NCI-H128 (cell line): ENCODE measurements around the gene MTMR2.

Source experiments
- DNase-seq: peaks from one replicate; lab custom pipeline; 2025; ENCODE audit not compliant: unreplicated experiment; lab: John Stamatoyannopoulos, UW

Gene MTMR2

DNA sequence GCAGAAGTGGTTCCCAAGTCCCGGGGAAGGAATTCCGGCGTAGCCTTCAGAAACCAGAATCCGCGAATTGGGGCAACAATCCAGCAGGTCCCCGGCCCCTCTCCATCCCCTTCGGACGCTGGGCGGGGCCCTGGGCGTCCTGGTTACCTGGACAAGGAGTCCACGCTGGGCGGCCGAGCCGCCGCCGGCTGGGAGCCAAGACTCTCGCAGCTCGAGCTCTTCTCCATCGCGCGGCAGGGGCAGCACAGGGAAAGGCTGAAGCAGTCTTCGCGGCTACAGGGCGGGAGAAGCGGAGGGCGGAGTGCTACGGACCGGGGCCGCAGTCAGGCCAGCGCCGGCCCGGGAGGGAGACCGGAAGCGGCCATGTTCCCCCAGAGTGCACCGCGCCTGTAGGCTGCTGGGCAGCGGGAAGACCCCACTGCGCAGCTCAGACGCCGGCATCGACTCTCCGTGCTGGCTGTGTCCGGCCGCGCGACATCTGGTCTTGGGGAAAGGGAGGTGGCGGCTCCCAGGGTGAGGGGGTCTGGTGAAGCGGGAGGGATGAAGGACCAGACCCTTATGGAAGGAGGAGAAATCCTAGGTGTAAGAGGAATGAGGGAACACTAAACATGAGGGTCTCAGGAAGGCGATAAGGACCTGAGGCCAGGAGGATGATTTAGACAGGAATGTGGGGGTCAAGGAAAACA, at the start of gene MTMR2:
Gene MTMR2, minus strand, starts transcription at position 380 of the 686 bp plus-strand sequence. Its CDS starts 153 bp downstream, at position 227.
- DNase-seq: peak; percentile 27

DNA sequence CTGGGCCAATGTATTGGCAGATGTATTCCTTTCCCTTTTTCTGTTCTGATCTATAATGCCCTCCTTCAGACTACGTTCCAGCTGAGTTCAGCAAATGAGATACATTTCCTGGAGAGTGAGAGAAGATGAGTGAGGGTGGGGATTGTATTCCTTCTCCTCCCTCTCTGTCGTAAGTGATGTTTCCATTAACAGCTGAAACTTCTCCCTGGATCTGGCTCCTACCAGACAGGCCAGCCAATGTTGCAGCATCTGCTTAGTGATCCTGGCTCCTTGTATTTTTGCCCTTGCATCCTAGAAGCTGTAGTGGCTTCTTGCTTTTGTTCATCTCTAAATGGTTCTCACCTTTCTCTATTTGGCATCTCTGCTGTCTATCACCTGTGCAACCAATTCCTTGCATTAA, 48.2 kb upstream of the MTMR2 start:
- DNase-seq: no peak

DNA sequence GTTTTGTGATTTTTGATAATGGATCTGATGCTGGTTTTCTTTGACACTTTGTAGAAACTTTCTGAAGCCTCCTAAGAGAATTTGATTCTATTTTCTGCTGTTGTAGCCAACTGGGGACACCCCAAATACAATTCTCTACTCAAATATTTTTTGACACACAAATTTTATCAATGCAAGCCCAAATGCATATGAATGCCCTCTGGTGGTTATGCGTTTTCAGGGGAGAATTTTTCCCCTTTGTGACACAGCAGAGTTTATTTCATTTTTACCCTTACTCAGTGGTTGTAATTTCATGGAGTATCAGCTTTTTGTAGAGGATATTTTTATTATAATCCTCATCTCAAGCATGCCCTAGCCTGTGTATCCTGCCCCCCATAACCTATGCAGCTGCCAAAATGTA, 44.7 kb upstream of the MTMR2 start:
- DNase-seq: no peak

DNA sequence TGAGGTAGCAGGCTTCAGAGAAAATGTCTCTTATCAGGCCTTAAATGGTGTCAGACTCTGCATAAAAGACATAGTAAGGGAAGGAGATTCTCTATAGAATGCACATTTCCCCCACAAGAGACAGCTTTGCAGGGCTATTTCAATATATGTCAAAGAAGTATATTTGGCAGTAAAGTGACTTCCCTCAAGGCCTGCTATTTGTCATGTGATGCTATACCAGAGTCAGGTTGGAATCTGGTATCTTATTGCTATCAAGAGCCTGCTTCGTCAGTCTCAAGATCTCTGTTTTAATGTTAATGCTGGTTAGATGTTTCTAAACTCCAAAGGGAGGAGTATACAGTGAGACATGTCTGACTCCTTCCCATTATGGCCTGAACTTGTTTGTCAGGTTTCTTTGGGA, 40.4 kb upstream of the MTMR2 start:
- no peak for DNase-seq

DNA sequence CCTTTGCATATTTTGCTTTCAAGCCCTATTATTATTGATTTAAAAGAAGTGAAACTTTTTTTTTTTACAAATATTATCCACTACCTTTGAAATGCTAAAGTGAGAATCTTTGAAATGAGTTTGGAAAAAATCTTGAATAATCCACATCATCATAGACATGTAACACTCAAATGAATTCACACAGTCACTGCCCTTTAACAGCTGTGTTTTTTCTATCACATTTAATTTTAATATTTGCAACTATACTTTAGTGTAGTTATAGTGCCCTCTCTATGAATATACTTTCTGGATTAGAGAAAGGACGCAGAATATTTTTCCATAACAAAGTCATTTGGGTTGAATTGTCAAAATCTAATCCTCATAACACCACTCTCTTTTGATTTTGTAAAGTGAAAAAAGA, 37.9 kb upstream of the MTMR2 start:
- DNase-seq: no peak

DNA sequence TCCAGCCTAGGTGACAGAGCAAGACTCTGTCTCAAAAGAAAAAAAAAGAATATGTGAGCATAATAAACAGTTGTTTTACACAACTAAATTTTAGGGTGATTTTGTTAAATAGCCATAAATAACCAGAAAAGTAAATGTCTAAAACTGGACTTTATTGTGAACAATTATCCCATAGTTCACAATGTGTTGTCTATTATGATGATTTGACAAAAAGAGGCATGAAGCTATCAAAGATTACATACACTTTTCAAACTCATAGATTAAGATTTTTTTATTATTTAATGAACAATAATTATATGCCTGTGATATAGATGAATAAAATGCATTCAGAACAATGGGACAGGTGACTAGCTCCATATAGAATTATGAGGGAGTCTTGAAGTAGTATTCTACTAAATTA, 27.0 kb upstream of the MTMR2 start:
- no peak for DNase-seq

DNA sequence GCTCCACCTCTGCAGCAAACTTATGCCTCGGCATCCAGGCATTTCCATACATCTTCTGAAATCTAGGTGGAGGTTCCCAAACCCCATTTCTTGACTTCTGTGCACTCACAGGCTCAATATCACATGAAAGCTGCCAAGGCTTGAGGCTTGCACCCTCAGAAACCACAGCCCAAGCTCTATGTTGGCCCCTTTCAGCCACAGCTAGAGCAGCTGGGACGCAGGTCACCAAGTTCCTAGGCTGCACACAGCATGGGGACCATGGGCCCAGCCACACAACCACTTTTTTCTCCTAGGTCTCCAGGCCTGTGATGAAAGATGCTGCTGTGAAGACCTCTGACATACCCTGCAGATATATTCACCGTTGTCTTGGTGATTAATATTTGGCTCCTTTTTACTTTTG, 24.7 kb upstream of the MTMR2 start:
- DNase-seq: no peak

DNA sequence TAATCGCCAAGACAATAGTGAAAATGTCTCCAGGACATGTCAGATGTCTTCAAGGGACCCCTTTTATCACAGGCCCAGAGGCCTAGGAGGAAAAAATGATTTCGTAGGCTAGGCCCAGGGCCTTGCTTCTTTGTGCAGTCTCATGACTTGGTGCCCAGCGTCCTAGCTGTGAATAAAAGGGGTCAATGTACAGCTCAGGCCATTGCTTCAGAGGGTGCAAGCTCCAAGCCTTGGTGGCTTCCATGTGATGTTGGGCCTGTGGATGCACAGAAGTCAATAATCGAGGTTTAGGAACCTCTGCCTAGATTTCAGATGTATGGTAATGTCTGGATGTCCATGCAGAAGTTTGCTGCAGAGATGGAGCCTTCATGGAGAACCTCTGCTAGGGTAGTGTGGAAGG, 20.7 kb upstream of the MTMR2 start:
- DNase-seq: no peak

DNA sequence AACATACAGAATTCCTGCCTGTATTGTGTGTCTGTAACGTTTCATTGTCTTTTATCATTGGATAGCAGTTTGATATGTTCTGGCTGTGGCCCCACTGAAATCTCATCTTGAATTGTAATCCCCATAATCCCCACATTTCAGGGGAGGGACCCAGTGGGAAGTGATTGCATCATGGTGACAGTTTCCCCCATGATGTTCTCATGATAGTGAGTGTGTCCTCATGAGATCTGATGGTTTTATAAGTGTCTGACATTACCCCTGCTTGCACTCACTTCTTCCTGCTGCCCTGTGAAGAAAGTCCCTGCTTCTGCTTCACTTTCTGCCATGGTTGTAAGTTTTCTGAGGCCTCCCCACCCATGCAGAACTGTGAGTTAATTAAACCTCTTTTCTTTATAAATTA, 19.6 kb upstream of the MTMR2 start:
- DNase-seq: no peak

DNA sequence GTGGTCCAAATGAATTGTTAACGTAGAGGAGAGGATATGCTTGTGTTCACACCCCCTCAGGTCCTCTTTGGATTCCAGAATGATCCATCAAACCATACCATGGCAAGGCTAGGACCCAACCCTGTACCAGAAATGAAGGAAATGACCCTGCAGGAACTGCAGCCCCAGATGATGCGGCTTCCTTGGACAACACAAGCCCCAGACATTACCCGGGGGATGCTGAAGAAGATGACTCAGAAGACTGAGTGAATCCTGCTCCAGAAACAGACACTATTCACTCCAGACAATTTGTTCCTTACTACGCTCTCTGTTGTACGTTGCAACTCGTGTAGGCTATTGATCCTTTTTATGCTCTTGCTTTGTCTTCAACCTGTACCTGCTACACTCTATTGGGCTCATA, 15.2 kb upstream of the MTMR2 start:
- no peak for DNase-seq

DNA sequence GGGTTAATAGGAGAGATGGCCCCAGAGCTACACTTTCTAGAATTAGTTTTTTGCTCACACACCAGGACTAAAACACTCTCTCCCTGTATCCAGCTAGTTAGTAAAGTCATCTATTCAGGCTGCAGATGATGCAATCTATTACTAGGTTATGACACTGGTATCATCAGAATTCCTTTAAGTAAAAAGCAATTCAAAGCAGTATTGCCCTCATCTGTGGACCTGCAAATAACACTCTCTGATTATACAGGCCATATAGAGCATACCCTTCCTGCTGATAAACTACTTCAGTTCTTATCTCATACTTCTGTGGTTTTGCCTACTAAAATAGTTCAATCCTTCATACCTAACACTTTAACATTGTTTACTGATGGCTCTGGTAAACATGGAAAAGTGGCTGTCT, 13.5 kb upstream of the MTMR2 start:
- no peak for DNase-seq

DNA sequence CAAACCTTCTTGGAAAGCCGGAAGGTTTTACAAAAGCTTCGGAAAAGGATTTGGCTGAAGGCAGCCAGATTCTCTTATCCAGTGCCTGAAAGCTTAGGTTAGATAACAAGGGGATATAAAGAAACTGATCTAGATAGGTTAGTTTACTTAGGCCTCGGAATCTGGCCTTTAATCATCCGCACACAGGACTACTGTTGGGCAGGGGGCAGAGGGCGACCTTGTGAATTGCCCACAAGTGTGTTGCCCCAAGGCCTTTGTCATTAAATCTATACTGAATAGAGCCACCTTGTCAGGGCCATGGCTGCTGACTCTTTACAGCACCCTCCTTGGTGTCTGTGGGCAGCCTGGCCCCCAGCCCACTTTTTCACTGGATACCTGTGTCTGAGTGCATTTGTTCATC, 9.7 kb upstream of the MTMR2 start:
- no peak for DNase-seq

DNA sequence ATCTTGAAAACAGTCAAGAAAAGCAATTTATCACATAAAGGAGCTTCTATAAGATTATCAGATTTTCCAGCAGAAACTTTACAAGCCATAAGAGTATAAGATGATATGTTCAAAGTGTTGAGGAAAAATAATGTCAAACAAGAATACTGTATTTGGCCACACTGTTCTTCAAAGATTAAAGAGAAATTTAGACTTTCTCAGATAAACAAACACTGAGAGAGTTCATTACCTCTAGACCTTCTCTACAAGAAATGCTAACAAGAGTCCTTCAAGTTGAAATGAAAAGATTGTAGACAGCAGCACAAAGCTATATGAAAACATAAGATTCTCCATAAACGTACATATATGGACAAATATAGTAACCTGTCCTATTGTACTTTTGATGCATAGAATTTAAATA, 8.0 kb upstream of the MTMR2 start:
- DNase-seq: no peak

DNA sequence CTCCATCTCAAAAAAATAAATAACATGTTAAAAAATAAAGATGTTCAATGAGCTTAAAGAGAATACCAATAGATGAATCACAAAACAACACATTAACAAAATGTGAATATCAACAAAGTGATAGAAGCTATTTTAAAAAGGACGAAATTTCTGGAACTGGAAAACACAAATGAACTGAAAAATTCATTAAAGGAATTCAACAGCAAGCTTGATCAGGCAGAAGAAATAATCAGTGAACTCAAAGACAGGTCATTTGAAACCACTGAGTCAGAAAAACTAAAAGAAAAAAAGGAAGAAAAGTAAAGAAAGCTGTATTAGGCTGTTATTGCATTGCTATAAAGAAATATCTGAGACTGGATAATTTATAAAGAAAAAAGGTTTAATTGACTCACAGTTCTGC, 7.0 kb upstream of the MTMR2 start:
- DNase-seq: no peak

DNA sequence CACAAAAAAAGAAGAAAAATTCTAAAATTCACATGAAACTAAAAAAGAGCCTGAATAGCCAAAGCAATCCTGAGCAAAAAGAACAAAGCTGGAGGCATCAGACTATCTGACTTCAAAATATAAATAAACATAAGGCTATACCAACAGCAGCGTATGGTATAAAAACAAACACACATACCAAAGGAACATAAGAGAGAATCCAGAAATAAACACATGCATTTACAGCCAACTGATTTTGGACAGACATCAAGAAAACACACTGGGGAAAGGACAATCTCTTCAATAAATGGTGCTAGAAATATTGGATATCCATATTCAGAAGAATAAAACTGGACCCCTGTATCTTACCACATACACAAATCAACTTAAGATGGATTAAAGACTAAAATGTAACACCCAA, 2.8 kb upstream of the MTMR2 start:
- no peak for DNase-seq

DNA sequence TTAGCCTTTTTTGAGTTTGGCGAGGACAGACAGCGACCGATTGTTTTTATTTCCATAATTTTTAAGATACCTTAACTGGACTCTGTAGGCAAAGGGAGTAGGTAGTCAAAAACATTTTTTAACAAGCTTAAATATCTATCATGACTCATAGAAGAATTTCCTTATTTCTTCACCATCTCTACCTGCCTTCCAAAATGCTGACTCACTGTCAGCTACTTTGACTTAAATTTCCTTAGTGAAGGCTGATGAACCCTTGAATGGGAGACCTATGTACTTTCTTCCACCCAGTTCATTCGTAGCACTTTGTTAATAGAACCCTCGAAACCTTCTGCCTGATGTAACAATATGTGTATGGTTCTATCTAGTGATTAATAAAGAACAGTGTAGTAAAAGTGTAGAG, 1.1 kb upstream of the MTMR2 start:
- DNase-seq: no peak

DNA sequence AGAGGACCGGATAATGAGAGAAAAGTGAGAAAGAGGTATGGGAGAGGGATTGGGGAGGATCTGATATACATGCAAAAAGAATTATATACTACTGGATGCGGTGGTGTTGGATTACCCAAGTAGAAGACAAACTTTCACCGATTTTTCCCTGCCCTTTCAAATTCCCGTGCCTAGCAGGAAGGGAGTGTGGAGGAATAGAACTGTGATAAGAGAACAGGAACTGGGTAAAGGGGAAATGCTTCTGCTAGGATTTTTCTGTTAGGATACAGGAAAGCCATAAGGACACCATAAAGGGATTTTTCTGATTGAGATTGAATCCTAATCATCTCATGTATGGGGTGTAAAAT, 480 bp upstream of the MTMR2 start:
- DNase-seq: no peak

DNA sequence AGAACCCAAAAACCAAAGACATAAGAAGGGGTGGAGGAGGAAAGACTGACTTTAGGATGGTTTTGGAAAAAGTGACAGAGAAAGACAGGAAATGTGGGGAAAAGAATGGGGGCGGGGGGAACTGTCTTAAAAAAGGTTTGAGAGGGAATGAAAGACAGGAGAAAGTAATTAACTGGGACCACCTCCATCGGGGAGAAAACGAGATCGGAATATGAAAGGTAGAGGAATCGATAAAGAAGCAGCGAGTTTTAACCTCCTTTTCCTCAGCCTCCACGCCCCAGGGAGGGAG, 524 bp downstream of the MTMR2 start:
- DNase-seq: no peak

DNA sequence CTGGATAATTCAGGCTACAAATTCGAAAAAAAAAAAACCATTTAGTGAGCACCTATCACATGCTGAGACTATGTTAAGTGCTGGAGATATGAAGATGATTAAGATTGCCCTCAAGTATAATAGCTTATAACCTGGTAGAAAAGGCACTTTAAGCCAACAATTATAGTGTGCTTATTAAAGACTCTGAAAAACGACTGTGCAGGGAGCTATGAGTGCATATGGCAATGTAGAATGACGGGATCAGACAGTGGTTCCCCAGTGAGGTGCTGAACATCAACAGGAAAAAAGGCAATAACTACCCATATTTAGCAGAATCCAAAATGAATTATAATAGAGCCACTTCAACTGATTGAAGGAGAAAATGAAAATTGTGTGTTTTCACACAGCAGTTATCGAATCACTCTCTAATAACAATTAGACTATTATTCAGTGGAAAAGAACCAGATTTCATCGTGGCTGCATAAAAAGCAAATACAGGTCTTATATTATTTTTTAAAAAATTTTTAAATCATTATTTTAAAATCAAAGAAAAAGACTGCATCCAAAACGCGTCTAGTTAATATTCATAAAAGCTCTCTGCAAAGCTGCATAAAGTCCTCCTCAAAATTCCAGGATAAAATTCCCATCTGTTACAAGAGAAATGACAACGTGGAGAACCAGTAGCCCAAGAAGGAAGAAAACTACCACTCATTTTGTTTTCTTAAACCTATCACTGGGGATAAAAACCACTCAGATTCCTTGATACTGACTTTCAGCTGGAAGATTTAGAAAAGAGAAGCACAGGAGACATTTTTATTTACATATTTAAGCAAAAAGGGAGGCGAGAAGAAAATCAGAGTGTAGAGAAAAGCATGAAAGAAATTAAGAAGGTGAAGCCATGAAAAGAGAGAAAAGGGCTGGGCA, 1.1 kb downstream of the MTMR2 start:
- DNase-seq: no peak

DNA sequence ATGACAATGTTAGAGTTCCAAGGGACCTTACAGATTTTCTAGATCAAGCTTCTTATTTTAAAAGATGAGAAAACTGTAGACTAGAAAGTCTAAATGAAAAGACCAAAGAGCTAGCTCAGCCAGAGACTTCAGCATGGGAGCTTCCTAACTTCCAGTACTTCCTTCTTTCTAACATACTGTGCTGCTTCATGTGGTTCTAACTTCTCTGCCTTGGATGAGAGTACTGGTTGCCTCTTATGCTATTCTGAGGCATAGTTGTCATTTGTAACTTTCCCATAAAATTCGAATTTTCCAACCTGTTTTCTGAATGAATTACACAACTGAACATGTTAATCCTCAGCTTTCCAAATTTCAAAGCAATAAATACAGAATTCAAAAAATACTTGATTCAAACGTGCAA, 1.8 kb downstream of the MTMR2 start:
- DNase-seq: no peak

DNA sequence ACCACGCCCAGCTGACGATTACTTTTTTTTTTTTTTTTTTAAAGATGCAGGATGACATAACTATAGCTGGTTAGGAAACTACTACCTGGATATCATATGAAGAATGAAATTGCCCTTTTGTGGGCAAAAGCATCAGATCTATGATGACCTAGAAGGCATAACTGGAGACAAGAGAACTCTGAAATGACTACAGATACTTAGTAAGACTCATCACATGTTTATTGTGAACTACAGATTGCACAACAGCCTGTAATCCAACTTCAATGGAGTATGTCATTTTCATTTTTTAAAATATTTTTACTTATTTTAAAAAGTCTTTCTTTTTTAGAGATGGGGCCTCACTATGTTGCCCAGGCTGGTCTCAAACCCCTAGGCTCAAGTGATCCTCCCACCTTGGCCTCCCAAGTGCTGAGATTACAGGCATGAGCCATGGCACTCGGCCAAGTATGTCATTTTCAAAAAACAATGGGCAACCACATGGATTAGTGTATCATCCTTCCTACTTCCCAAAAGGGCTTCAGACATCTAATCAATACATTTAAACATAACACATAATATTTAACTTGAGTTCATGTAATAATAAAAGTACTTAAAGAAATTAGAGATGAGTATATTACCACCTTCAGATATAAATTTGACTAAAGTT, 3.3 kb downstream of the MTMR2 start:
- DNase-seq: no peak

DNA sequence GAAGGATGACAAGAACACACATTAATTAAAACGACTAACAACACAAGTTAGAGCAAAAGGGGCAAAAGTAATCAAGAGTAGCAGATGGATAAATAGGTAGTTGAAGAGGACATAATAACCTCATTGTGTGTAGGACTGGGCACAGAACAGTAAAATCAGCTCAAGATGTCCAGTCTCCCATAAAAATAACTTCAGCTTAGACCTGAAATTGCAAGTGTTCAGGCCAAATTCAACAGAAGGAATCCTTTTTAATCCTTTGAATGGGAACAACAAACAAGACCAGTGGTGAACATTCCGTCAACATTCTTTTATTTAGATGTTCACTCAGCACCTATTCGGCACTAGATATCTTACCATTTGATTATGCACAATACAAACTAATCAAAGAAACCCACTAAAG, 4.4 kb downstream of the MTMR2 start:
- no peak for DNase-seq
